ENCODE results near the gene TMEM59L. TPM values are rescaled to one million over a fixed set of nuclear protein-coding genes. Genes with fewer than 3 reads are reported as not detected.

The TMEM59L gene
- total and polyA plus RNA-seq, 9 of the 15 experiments (the other 6 are each of a cell fraction or from before 2014, with no cell fraction given) = 0.37 TPM; not detected in 8

- peak; percentile 94 to 95; a peak in 3 of 4 replicates for TF ChIP-seq SIN3A (IDR thresholded peaks at IDR 0.05; ENCODE audit: borderline replicate concordance in 2 of 2, control insufficient read depth in 1 of 2, low read depth in 2 of 2, low read length in 2 of 2)
- TF ChIP-seq ARID4B (CRISPR knock-in tag; IDR thresholded peaks at IDR 0.05) = peak; percentile 99
- TF ChIP-seq VEZF1 (CRISPR knock-in tag; IDR thresholded peaks at IDR 0.05) = peak; percentile 95
- no peak for TF ChIP-seq HOXB6 (CRISPR knock-in tag; IDR thresholded peaks at IDR 0.05; ENCODE audit: borderline replicate concordance)
- peak; percentile 76 for TF ChIP-seq FUS (optimal IDR thresholded peaks at IDR 0.05; ENCODE audit: low read depth, low read length)
- no peak for TF ChIP-seq AFF1 (IDR thresholded peaks at IDR 0.05; ENCODE audit: low read depth in 1 of 2, partially characterized antibody in 2 of 2)
- TF ChIP-seq MEIS2 (IDR thresholded peaks at IDR 0.05; ENCODE audit: partially characterized antibody) = peak; percentile 56
- no peak for TF ChIP-seq RBM17 (IDR thresholded peaks at IDR 0.05; ENCODE audit: borderline replicate concordance, low read depth, low read length)
- TF ChIP-seq HINFP (tag; conservative IDR thresholded peaks at IDR 0.05; ENCODE audit: low read depth) = peak; percentile 42; the same call in 1 of the 2 replicates
Observed at GRCh38 chr19:18571564-18572344, 40.9 kb upstream of the TMEM59L start, which contains the start of gene UBA52 (continued).
